SKM-1 (cell line): ENCODE data around the gene KCTD21.
A peak's percentile ranks its signal among the peaks of the same experiment; 100 is the strongest.

ENCODE experiments used
- DNase-seq: peaks from one replicate; lab custom pipeline; 2025; ENCODE audit not compliant: unreplicated experiment; lab: John Stamatoyannopoulos, UW

KCTD21 gene

GRCh38 chr11:78147807-78148206 lies 40.6 kb downstream of the KCTD21 start:
- no peak for DNase-seq

- no peak for DNase-seq
These were observed 42.9 kb downstream of the KCTD21 start for GRCh38 chr11:78145511-78146025.

- DNase-seq, result no peak
These were observed 47.9 kb downstream of the KCTD21 start for GRCh38 chr11:78140392-78141077.

- peak; percentile 84 for DNase-seq
These were observed 48.7 kb downstream of the KCTD21 start, which contains the start of gene ALG8 for GRCh38 chr11:78139422-78140391. TSS of gene ALG8 (minus strand) at chr11:78139626. CDS start at chr11:78139588, 38 bp downstream.

GRCh38 chr11:78138694-78139421 lies 49.6 kb downstream of the KCTD21 start:
- no peak for DNase-seq

GRCh38 chr11:78138291-78138690 lies 50.1 kb downstream of the KCTD21 start:
- DNase-seq, result no peak

- DNase-seq, result no peak
These were observed 56.0 kb downstream of the KCTD21 start for GRCh38 chr11:78132475-78132874.

GRCh38 chr11:78131956-78132355 lies 56.5 kb downstream of the KCTD21 start:
- DNase-seq, result no peak

GRCh38 chr11:78127403-78127802 lies 61.0 kb downstream of the KCTD21 start:
- DNase-seq, result no peak
